Adrenal gland (tissue), 5 donors: ENCODE measurements around the gene RBL1.

Experiments used
- CTCF ChIP-seq, 6 experiments: fragments of 450-650 bp in 4 of 6; fragments of 200-600 bp in 2 of 6; sonication (generic) in 1 of 6; IDR thresholded peaks; 1 replicate in 5 of 6; 2 replicates in 1 of 6; pipeline versions ENCODE4 v1.5.1 to v1.8.0; 2016 to 2021; ENCODE audit warnings: antibody characterized with exemption in 6 of 6, mild to moderate bottlenecking in 2 of 6, moderate library complexity in 1 of 6
- POLR2A ChIP-seq, 2 donors: fragments of 450-650 bp; IDR thresholded peaks; one replicate each; pipeline ENCODE4 v1.6.1; 2017; ENCODE audit warnings: antibody characterized with exemption in 2 of 2, mild to moderate bottlenecking in 2 of 2, moderate library complexity in 1 of 2
- donor health status: DM: no; HTN: no; CAD: no.

- no peak for TF ChIP-seq POLR2A (IDR thresholded peaks at IDR 0.05)
- no peak for TF ChIP-seq CTCF (IDR thresholded peaks at IDR 0.05)
These were observed 121.1 kb downstream of the RBL1 start for GRCh38 chr20:36974660-36975059.
